GM12892 (cell line): ENCODE data around the gene CHCHD3.

Experiments
- POLR2A ChIP-seq: IDR thresholded peaks from 2 replicates; pipeline ENCODE4 v1.6.1; 2011; ENCODE audit warnings: low read depth, low read length, control low read depth
- POLR2AphosphoS5 ChIP-seq: IDR thresholded peaks from 2 replicates; pipeline ENCODE4 v1.6.1; 2011; ENCODE audit warnings: low read depth, low read length, control low read depth

- TF ChIP-seq POLR2A (no peak), POLR2AphosphoS5 (no peak)
Measured at GRCh38 chr7:132934017-132934416, 147.9 kb downstream of the CHCHD3 start.
